Upper lobe of right lung (tissue), 1 donor: ENCODE measurements around the gene FLRT1. TPM values are rescaled to one million over a fixed set of nuclear protein-coding genes. Genes with fewer than 3 reads are reported as not detected.

Source experiments
- ATAC-seq: fragments of 200-7000 bp; cut with Tn5 transposase; one replicate; pipeline ENCODE4 v1.9.1; 2020; ENCODE audit warnings: mild to moderate bottlenecking, moderate library complexity
- DNase-seq: peaks from one replicate; pipeline ENCODE4 v3.0.0-alpha.2; 2020
- H3K27ac ChIP-seq: fragments of 200-600 bp; one replicate; pipeline ENCODE4 v1.8.0; 2022
- H3K27me3 ChIP-seq: fragments of 200-600 bp; one replicate; pipeline ENCODE4 v1.8.0; 2022; ENCODE audit warnings: mild to moderate bottlenecking
- H3K36me3 ChIP-seq: fragments of 200-600 bp; one replicate; pipeline ENCODE4 v1.8.0; 2022
- H3K4me1 ChIP-seq: fragments of 200-600 bp; one replicate; pipeline ENCODE4 v1.8.0; 2022
- H3K4me3 ChIP-seq: fragments of 200-600 bp; one replicate; pipeline ENCODE4 v1.8.0; 2022; ENCODE audit warnings: mild to moderate bottlenecking
- H3K9me3 ChIP-seq: fragments of 200-600 bp; one replicate; pipeline ENCODE4 v1.8.0; 2022
- CTCF ChIP-seq: fragments of 200-600 bp; IDR thresholded peaks from one replicate; pipeline ENCODE4 v1.8.0; 2022; ENCODE audit warnings: antibody characterized with exemption
- intact Hi-C: fragments of 100-400 bp; cut with DNase I; formaldehyde crosslinking; loops from one replicate; pipeline ENCODE4 v1.11.0; 2022
- total RNA-seq: library from RNA; stranded (reverse); fragmentation: NEBNext Ultra II Directional; extraction: Animal tissue kit (Norgen Biotek cat#: 25700); gene quantifications from one replicate; pipeline ENCODE4 v1.2.1, GENCODE V29; 2021
- donor health status: DM: no; HTN: yes; CAD: no; lungs with severe emphysema.

The FLRT1 gene
- total RNA-seq, 1 donor from 2014 or later = not detected

DNA sequence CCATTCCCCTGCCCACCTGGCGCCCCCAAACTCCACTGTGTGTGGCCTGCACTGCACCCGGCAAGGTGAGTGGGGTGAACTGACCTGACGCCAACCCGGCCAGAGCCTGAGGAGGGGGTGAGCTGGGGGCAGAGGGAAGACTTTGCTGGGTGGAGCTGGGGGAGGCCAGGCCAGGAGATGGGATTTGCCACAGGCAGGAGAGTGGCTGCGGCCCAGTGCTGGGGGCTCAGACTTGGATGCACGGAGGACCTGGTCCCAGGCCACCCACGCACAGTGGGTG is 17.8 kb upstream of the FLRT1 start:
- no peaks in the 10 kb centered on the region for H3K36me3 ChIP-seq
- ATAC-seq (no peak), DNase-seq (no peak)
- no peaks in the 10 kb centered on the region for H3K9me3 ChIP-seq
- no peak overlapping the region for H3K4me3 ChIP-seq
- H3K27me3 ChIP-seq = no peaks in the 10 kb centered on the region
- no peaks in the 10 kb centered on the region for H3K4me1 ChIP-seq
- intact Hi-C loops = no loop called here
- TF ChIP-seq CTCF = no peak
- H3K27ac ChIP-seq = no peak overlapping the region

DNA sequence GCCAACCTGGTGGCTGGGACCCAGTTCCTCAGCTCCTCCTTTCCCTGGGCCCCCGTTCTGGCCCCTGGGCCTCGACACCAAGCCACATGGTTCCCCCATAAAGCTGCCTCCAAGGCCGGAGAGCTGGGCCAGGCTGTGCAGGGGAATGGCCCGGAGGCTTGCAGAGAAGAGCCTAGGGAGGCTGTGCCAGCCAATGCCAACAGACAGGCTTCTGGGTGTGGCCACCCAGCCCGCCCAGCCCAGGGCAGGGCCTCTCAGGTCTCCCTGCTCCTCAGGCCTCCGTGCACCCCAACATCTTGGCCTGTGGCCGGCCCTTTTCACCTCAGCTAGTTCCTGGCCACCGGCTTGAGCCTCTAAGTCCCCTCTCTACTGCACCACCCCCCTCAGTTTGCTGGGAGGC is 17.4 kb upstream of the FLRT1 start:
- no peak for ATAC-seq
- H3K27ac ChIP-seq = no peak overlapping the region
- intact Hi-C loops = no loop called here

GRCh38 chr11:64019106-64020037 is 16.4 kb upstream of the FLRT1 start:
- Histone ChIP-seq H3K4me1 (no peaks in the 10 kb centered on the region), H3K9me3 (no peaks in the 10 kb centered on the region), H3K27ac (no peak overlapping the region), H3K36me3 (no peaks in the 10 kb centered on the region), H3K4me3 (no peak overlapping the region), H3K27me3 (no peaks in the 10 kb centered on the region)
- no peak for DNase-seq
- intact Hi-C loops = no loop called here
- no peak for TF ChIP-seq CTCF
- peak; percentile 11 for ATAC-seq

More for the DNA sequence above, 17.4 kb upstream of the FLRT1 start:
- no peaks in the 10 kb centered on the region for H3K27me3 ChIP-seq
- TF ChIP-seq CTCF = no peak
- H3K4me1 ChIP-seq = no peaks in the 10 kb centered on the region
- no peak overlapping the region for H3K4me3 ChIP-seq
- no peak for DNase-seq
- no peaks in the 10 kb centered on the region for H3K9me3 ChIP-seq
- no peaks in the 10 kb centered on the region for H3K36me3 ChIP-seq

DNA sequence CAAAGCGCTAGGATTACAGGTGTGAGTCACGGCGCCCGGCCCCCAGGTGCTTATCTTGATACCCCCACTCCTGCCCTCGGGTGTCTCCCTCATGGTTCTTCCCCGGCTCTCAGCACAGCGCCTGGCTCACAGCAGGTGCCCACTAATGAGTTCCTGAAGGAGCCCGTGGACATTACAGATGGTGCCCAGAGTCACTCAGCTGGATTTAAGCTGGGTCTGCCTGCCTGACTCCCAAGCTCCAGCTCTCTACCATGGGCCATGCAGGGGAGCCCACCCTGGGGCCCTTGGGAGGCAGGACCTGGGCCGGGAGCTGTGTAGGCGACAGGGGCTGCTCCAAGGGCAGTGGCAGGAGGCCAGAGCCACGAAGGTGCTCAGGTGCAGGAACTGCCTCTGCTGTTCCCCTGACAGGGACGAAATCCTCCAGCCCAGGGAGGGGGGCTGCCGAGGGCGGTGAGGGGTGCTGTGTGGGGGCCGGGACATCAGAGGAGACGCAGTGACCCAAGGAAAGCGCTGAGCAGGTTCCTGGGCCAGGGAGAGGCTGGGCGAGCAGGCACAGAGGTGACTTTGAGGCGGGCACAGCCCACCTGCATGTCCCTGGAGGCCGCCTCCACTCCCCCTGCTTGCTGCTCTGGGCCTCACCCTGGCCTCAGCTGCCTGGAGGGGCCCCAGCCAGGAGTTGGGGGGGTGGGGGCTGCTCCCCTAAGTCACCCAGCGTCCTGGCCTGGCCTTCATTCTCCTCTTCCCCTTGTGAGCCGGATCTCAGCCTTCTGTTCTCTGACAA is 14.6 kb upstream of the FLRT1 start:
- intact Hi-C loops = no loop called here

DNA sequence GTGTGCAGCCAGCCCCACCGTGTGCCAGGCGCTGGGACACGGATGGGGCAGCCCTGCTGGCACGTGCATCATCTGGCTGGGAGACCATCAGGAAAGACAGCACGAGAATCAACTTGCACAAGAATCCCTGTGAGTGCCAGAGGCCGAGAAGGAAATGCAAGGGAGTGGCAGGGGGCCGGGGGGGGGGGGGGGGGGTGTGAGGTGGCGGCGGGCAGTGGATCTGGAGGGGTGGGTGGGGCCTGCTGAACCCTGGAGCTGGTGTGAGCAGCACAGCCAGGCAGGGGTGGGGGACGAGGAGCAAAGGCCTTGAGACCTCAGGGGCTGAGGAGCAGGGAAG is 14.0 kb upstream of the FLRT1 start:
- no peak overlapping the region for H3K4me3 ChIP-seq
- no peaks in the 10 kb centered on the region for H3K9me3 ChIP-seq
- intact Hi-C loops = no loop called here
- no peaks in the 10 kb centered on the region for H3K4me1 ChIP-seq
- no peak overlapping the region for H3K27ac ChIP-seq
- no peak for TF ChIP-seq CTCF
- no peak for DNase-seq
- no peaks in the 10 kb centered on the region for H3K36me3 ChIP-seq
- no peaks in the 10 kb centered on the region for H3K27me3 ChIP-seq
- ATAC-seq = no peak

More for the DNA sequence above, 14.6 kb upstream of the FLRT1 start:
- H3K27me3 ChIP-seq = no peaks in the 10 kb centered on the region
- ATAC-seq = no peak
- no peaks in the 10 kb centered on the region for H3K4me1 ChIP-seq
- H3K9me3 ChIP-seq = no peaks in the 10 kb centered on the region
- TF ChIP-seq CTCF = no peak
- no peaks in the 10 kb centered on the region for H3K36me3 ChIP-seq
- DNase-seq = no peak
- H3K4me3 ChIP-seq = no peak overlapping the region
- no peak overlapping the region for H3K27ac ChIP-seq
